ENCODE measurements around the gene MAST2. TPM values are rescaled to one million over a fixed set of nuclear protein-coding genes. Genes with fewer than 3 reads are reported as not detected.
"Not testable (repeated sequence)": the region's sequence is repeated elsewhere in the genome, so short reads cannot be mapped to it uniquely, and the experiment has no call there.

Gene MAST2
- total RNA-seq, 1 donor from 2014 or later: 23.7 TPM

GRCh38 chr1:45806129-45806528 is 2.7 kb downstream of the MAST2 start:
- intact Hi-C loops (cut with micrococcal nuclease): no loop called here

GRCh38 chr1:45809761-45810160 is 6.3 kb downstream of the MAST2 start:
- intact Hi-C loops (cut with micrococcal nuclease): no loop called here

GRCh38 chr1:45814776-45815175 is 11.4 kb downstream of the MAST2 start:
- intact Hi-C loops (cut with micrococcal nuclease): no loop called here

- intact Hi-C loops (cut with micrococcal nuclease): no loop called here
Observed at GRCh38 chr1:45815667-45816458, 12.5 kb downstream of the MAST2 start.

- intact Hi-C loops (cut with micrococcal nuclease): no loop called here
Observed at GRCh38 chr1:45820173-45820572, 16.8 kb downstream of the MAST2 start.

- intact Hi-C loops (cut with micrococcal nuclease): no loop called here
Observed at GRCh38 chr1:45820788-45821187, 17.4 kb downstream of the MAST2 start.

GRCh38 chr1:45822644-45823043 is 19.2 kb downstream of the MAST2 start:
- intact Hi-C loops (cut with micrococcal nuclease): no loop called here

GRCh38 chr1:45824607-45825006 is 21.2 kb downstream of the MAST2 start:
- intact Hi-C loops (cut with micrococcal nuclease): no loop called here

- intact Hi-C loops (cut with micrococcal nuclease): no loop called here
Observed at GRCh38 chr1:45827256-45827655, 23.8 kb downstream of the MAST2 start.

GRCh38 chr1:45828841-45829240 is 25.4 kb downstream of the MAST2 start:
- intact Hi-C loops (cut with micrococcal nuclease): no loop called here

GRCh38 chr1:45833361-45833760 is 29.9 kb downstream of the MAST2 start:
- intact Hi-C loops (cut with micrococcal nuclease): no loop called here

GRCh38 chr1:45834689-45835088 is 31.3 kb downstream of the MAST2 start:
- intact Hi-C loops (cut with micrococcal nuclease): no loop called here

GRCh38 chr1:45836451-45836850 is 33.0 kb downstream of the MAST2 start:
- intact Hi-C loops (cut with micrococcal nuclease): no loop called here

- intact Hi-C loops (cut with micrococcal nuclease): not testable (repeated sequence)
Observed at GRCh38 chr1:45836861-45837260, 33.4 kb downstream of the MAST2 start.

GRCh38 chr1:45838322-45838721 is 34.9 kb downstream of the MAST2 start:
- intact Hi-C loops (cut with micrococcal nuclease): not testable (repeated sequence)

- intact Hi-C loops (cut with micrococcal nuclease): loop anchor here (5.0 kb wide), 1 partner anchor 253 kb away; no protein-coding TSS in a partner anchor
Observed at GRCh38 chr1:45840704-45841103, 37.3 kb downstream of the MAST2 start.

GRCh38 chr1:45842786-45843185 is 39.4 kb downstream of the MAST2 start:
- intact Hi-C loops (cut with micrococcal nuclease): loop anchor here (1.0 to 5.0 kb wide), 6 partner anchors 39 to 330 kb away; partner anchors contain the start of genes IPP and MAST2

GRCh38 chr1:45843474-45843905 is 40.1 kb downstream of the MAST2 start:
- intact Hi-C loops (cut with micrococcal nuclease): loop anchor here (1.0 to 5.0 kb wide), 6 partner anchors 40 to 331 kb away; partner anchors contain the start of genes IPP and MAST2

- intact Hi-C loops (cut with micrococcal nuclease): loop anchor here (1.0 to 5.0 kb wide), 6 partner anchors 41 to 331 kb away; partner anchors contain the start of genes IPP and MAST2
Observed at GRCh38 chr1:45844000-45844399, 40.6 kb downstream of the MAST2 start.

- intact Hi-C loops (cut with micrococcal nuclease): no loop called here
Observed at GRCh38 chr1:45846931-45847330, 43.5 kb downstream of the MAST2 start.

GRCh38 chr1:45848097-45848496 is 44.7 kb downstream of the MAST2 start:
- intact Hi-C loops (cut with micrococcal nuclease): no loop called here

- intact Hi-C loops (cut with micrococcal nuclease): no loop called here
Observed at GRCh38 chr1:45848714-45849113, 45.3 kb downstream of the MAST2 start.

GRCh38 chr1:45850017-45850416 is 46.6 kb downstream of the MAST2 start:
- intact Hi-C loops (cut with micrococcal nuclease): no loop called here

Data from T-helper 1 cell treated with Interleukin-12 subunit alpha and Interleukin-12 subunit beta and Interleukin-4 antibody, amounts not matched to agents 30 ng/mL and 1 ng/mL, for 36 hours (primary cell).